Chondrocyte (in vitro differentiated cells): ENCODE results near the gene ALDH1L1. TPM values are rescaled to one million over a fixed set of nuclear protein-coding genes. Genes with fewer than 3 reads are reported as not detected.

Source experiments
- DNase-seq: peaks from one replicate; pipeline ENCODE4 v3.0.0; 2021; ENCODE audit warnings: mixed read lengths, low spot score
- H3K27ac Mint-ChIP-seq: one replicate; pipeline ENCODE4 v1.8.0; 2021; ENCODE audit warnings: mild to moderate bottlenecking, moderate library complexity, mixed read lengths; ENCODE audit not compliant: unreplicated experiment
- H3K27me3 Mint-ChIP-seq: 2 replicates; pipeline ENCODE4 v1.8.0; 2021; ENCODE audit warnings: low read depth, mixed read lengths
- H3K36me3 Mint-ChIP-seq: 2 replicates; pipeline ENCODE4 v1.8.0; 2021; ENCODE audit warnings: low read depth, mixed read lengths
- H3K4me1 Mint-ChIP-seq: 2 replicates; pipeline ENCODE4 v1.8.0; 2021; ENCODE audit warnings: low read depth, mild to moderate bottlenecking, mixed read lengths
- H3K4me3 Mint-ChIP-seq: one replicate; pipeline ENCODE4 v1.8.0; 2021; ENCODE audit warnings: mild to moderate bottlenecking, moderate library complexity, mixed read lengths; ENCODE audit not compliant: unreplicated experiment
- H3K9me3 Mint-ChIP-seq: 2 replicates; pipeline ENCODE4 v1.8.0; 2021; ENCODE audit warnings: low read depth, mixed read lengths
- total RNA-seq: library from RNA; stranded (reverse); gene quantifications from 3 replicates; pipeline ENCODE4 v1.2.1, GENCODE V29; 2021
- TF ChIP-seq, protein P1 (sequence below): fragments of 200-600 bp; sonication (generic); IDR thresholded peaks from 2 replicates; pipeline ENCODE4 v1.5.0; 2021; ENCODE audit warnings: antibody characterized with exemption, mild to moderate bottlenecking, moderate library complexity

ALDH1L1 gene
- total RNA-seq, 1 donor from 2014 or later = 0.60 TPM

DNA sequence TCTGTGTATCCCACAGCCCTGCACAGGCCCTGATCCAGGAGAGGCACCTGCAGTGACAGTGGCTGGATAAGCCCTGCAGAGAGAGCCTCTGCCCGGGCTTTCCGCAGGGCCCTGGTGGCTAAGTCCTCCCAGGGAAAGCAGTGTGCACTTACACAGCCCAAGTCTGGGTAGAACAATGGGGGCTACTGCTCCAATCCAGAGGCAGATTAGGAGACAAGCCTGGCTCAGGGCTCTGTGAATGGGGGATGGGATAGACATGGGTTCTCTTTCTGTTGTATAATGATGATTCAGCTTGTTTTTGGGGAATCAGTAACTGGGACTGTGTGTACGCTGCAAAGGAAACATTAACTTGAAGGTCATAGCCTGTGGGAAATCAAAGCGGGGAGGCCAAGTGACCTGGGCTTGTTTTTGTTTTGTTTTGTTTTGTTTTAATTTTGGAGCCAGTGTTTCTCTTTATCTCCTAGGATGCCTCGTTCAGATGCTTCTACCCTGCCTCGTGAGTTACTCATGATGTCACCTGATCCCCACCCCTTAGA is 4.1 kb upstream of the ALDH1L1 start:
- no peak for DNase-seq
- H3K4me1 Mint-ChIP-seq = peaks cover 14% of the 10 kb centered on the region
- TF ChIP-seq, protein P1, sequence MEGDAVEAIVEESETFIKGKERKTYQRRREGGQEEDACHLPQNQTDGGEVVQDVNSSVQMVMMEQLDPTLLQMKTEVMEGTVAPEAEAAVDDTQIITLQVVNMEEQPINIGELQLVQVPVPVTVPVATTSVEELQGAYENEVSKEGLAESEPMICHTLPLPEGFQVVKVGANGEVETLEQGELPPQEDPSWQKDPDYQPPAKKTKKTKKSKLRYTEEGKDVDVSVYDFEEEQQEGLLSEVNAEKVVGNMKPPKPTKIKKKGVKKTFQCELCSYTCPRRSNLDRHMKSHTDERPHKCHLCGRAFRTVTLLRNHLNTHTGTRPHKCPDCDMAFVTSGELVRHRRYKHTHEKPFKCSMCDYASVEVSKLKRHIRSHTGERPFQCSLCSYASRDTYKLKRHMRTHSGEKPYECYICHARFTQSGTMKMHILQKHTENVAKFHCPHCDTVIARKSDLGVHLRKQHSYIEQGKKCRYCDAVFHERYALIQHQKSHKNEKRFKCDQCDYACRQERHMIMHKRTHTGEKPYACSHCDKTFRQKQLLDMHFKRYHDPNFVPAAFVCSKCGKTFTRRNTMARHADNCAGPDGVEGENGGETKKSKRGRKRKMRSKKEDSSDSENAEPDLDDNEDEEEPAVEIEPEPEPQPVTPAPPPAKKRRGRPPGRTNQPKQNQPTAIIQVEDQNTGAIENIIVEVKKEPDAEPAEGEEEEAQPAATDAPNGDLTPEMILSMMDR = no peak
- no peak overlapping the region for H3K27ac Mint-ChIP-seq
- no peaks in the 10 kb centered on the region for H3K9me3 Mint-ChIP-seq
- peaks cover 15% of the 10 kb centered on the region for H3K27me3 Mint-ChIP-seq
- H3K36me3 Mint-ChIP-seq = no peaks in the 10 kb centered on the region
- no peak overlapping the region for H3K4me3 Mint-ChIP-seq

DNA sequence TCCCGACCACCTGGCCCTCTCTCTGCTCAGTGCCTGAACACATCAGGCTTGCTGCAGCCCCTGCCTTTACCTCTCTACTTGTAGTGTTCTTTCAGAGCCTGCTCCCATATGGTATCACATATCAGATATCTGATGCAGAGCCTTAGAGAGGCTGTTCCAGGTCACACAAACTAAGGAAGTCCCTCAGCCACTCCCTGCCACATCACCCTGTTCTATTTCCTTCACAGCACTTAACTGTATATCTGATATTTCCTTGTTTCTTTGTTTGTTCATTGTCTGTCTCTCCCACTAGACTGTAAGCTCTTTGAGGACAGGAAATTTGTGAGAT is 976 bp upstream of the ALDH1L1 start:
- no peak for DNase-seq
- TF ChIP-seq, protein P1 = no peak
- peak overlapping the region; percentile 75 for H3K4me3 Mint-ChIP-seq
- H3K27me3 Mint-ChIP-seq = peaks cover 14% of the 10 kb centered on the region
- H3K27ac Mint-ChIP-seq = no peak overlapping the region
- no peaks in the 10 kb centered on the region for H3K36me3 Mint-ChIP-seq
- H3K4me1 Mint-ChIP-seq = peaks cover 14% of the 10 kb centered on the region
- H3K9me3 Mint-ChIP-seq = no peaks in the 10 kb centered on the region

DNA sequence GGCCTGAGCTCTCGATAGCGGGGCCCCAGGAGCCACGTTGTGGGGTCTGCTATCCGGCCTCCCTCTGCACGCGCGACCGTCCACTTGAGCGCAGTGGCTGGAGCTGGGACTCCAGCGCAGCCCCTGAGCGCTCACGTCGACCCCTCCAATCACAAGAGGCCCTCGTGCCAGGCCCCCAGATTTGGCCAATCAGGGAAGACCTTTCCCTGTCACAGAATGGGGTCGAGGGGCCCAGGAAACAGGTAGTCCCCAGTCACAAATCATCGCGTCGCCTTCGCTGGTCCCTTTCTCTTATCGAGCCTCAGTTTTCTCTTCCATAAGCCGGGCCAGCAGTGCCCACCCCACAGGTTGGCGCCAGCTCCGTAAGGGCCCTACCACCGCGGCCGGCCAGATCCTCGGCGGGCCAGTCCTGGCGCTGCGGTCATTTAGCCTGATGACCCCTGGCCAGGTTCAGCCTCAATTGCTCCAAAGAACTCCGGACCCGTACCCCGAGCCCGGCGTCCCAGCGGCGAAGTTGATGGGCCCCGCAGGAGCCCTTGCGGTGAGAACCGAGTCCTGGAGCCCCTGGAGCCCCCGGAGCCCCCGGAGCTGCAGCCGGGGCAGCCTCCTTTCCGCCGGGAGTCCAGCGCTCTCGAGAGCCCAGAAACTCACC is 435 bp downstream of the ALDH1L1 start:
- peaks cover 18% of the 10 kb centered on the region for H3K27me3 Mint-ChIP-seq
- peaks cover 14% of the 10 kb centered on the region for H3K4me1 Mint-ChIP-seq
- H3K27ac Mint-ChIP-seq = peak overlapping the region; percentile 54
- H3K4me3 Mint-ChIP-seq = peak overlapping the region; percentile 75
- no peak for DNase-seq
- TF ChIP-seq, protein P1 = no peak
- H3K9me3 Mint-ChIP-seq = no peaks in the 10 kb centered on the region
- no peaks in the 10 kb centered on the region for H3K36me3 Mint-ChIP-seq

DNA sequence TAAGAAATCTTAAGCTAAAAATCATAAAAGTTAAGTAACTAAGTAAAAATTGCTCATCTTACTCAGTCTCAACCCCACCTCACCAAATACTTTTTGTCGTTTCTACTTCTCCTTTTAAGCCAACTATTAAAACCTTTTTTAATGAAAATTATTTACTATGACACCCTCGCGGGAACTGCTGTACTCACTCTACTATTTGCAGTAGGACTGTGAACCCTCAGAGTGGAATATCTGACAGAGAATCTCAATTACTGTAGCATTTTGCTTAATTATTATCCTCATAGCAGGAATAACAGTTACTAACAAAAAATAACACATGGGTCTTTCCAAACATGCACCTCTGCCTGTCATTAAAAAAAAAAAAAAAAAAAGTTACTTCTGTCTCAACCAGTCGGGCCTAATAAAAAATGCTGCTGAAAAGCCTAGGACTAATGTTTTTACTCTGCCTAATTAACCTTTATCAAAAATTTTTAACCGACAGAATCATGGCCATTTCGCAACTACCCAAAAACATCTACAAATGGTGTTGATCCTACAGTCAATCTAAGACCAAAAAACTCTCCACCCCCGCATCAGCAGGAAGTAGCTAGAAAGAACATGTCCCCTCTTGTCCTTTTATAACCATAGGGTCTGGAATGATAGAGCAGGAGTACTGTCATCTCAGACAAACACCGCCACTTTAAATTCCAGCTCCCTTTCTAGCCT is 10.2 kb downstream of the ALDH1L1 start:
- Mint-ChIP-seq H3K9me3 (peaks cover 4% of the 10 kb centered on the region), H3K27ac (no peak overlapping the region), H3K4me1 (no peaks in the 10 kb centered on the region), H3K27me3 (peaks cover 37% of the 10 kb centered on the region), H3K36me3 (no peaks in the 10 kb centered on the region), H3K4me3 (no peak overlapping the region)
- TF ChIP-seq, protein P1 = no peak
- DNase-seq = no peak

DNA sequence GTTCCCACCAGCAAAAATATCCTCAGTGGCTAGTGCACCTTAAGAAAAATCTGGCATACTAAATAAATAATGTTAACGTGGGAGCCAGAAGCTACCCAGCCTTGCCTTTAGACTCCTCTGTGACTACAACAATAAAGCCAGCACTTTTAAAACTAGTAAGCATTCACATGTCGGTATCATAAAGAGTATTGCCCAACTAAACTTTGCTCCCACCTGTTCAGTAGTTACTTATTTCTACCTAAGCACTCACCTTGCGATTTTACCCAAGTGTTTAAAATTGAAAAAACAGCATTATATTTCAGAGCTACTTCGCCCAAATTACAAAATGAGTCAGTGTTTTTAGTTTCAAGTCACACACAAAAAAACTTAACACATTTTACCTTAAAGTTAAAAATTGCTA is 12.8 kb downstream of the ALDH1L1 start:
- Mint-ChIP-seq H3K36me3 (no peaks in the 10 kb centered on the region), H3K27me3 (peaks cover 47% of the 10 kb centered on the region), H3K9me3 (peaks cover 10% of the 10 kb centered on the region), H3K4me1 (no peaks in the 10 kb centered on the region), H3K27ac (no peak overlapping the region), H3K4me3 (no peak overlapping the region)
- no peak for DNase-seq
- TF ChIP-seq, protein P1 = no peak
